ENCODE data around the gene EIF3F.

DNA sequence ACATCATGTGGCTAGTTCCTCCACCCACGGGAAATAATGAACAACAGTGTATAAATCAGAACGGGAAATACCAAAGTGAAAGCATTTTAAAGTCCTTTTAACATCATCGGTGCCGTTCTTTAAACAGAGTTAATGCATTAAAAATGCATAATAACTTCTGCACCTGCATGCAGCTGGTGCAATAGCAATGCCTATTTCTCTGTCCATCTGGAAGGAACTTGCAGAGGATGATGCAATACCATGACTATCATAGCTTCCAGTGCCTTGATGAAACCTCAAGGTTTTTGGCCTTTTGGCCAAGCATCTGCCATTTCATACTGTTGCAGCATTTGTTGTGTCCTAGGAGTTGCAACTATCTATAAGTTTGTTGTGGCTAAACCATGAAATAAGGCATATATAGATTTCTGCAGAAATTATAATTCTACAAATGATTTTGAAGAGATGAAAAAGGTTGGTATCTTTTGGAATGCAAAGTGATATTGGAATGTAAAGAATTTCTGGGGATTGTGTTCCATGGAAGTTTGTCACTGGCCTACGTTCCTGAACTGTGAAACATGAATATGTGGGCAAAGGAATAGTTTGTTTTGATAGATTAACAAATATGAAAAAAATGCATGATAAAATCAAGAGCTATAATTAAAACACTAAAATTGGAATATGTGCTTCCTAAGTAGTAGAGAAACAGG, 9.8 kb upstream of the EIF3F start:
- TF ChIP-seq, protein P1, sequence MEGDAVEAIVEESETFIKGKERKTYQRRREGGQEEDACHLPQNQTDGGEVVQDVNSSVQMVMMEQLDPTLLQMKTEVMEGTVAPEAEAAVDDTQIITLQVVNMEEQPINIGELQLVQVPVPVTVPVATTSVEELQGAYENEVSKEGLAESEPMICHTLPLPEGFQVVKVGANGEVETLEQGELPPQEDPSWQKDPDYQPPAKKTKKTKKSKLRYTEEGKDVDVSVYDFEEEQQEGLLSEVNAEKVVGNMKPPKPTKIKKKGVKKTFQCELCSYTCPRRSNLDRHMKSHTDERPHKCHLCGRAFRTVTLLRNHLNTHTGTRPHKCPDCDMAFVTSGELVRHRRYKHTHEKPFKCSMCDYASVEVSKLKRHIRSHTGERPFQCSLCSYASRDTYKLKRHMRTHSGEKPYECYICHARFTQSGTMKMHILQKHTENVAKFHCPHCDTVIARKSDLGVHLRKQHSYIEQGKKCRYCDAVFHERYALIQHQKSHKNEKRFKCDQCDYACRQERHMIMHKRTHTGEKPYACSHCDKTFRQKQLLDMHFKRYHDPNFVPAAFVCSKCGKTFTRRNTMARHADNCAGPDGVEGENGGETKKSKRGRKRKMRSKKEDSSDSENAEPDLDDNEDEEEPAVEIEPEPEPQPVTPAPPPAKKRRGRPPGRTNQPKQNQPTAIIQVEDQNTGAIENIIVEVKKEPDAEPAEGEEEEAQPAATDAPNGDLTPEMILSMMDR (IDR thresholded peaks at IDR 0.05), result no peak
- TF ChIP-seq EP300 (IDR thresholded peaks at IDR 0.05), result no peak
- no peak for TF ChIP-seq POLR2AphosphoS5 (IDR thresholded peaks at IDR 0.05)
- TF ChIP-seq POLR2A (IDR thresholded peaks at IDR 0.05), result no peak

All from stomach (tissue), 4 donors.